ENCODE results near the gene MATN3. TPM values are rescaled to one million over a fixed set of nuclear protein-coding genes. Genes with fewer than 3 reads are reported as not detected.

The MATN3 gene
- polyA plus RNA-seq, 1 experiment = 0.92 TPM

- no peak for TF ChIP-seq CTCF (IDR thresholded peaks at IDR 0.05; ENCODE audit: insufficient read depth, low read depth, low read length)
- Histone ChIP-seq H3K4me3 (ENCODE audit: low read depth, low read length) (no peak overlapping the region), H3K27me3 (ENCODE audit: control insufficient read depth, insufficient read depth, low read length) (no peaks in the 10 kb centered on the region; the same call in none of the 2 replicates), H3K36me3 (ENCODE audit: control insufficient read depth, insufficient read depth, low read length) (no peaks in the 10 kb centered on the region)
- ChIA-PET POLR2A (no interaction called here), CTCF (interaction anchor here (3.8 kb wide), 1 partner anchor 9 kb away, joined by 25 read pairs; no protein-coding TSS in a partner anchor)
- no peak for DNase-seq (ENCODE audit: low read depth)
These were observed 7.3 kb downstream of the MATN3 start for GRCh38 chr2:20005067-20005627.

GRCh38 chr2:20001361-20001863, 11.1 kb downstream of the MATN3 start:
- POLR2A ChIA-PET = no interaction called here
- CTCF ChIA-PET = interaction anchor here (1.4 to 3.8 kb wide), 3 partner anchors 10 to 15 kb away, joined by 4 to 25 read pairs (median 13); partner anchors contain the start of gene MATN3
- no peaks in the 10 kb centered on the region; the same call in 1 of the 2 replicates for H3K27me3 ChIP-seq (ENCODE audit: control insufficient read depth, insufficient read depth, low read length)
- no peaks in the 10 kb centered on the region for H3K36me3 ChIP-seq (ENCODE audit: control insufficient read depth, insufficient read depth, low read length)
- no peak for DNase-seq (ENCODE audit: low read depth)
- no peak for TF ChIP-seq CTCF (IDR thresholded peaks at IDR 0.05; ENCODE audit: insufficient read depth, low read depth, low read length)
- no peak overlapping the region for H3K4me3 ChIP-seq (ENCODE audit: low read depth, low read length)

GRCh38 chr2:19993731-19994130, 18.7 kb downstream of the MATN3 start:
- Histone ChIP-seq H3K36me3 (ENCODE audit: control insufficient read depth, insufficient read depth, low read length) (no peaks in the 10 kb centered on the region), H3K27me3 (ENCODE audit: control insufficient read depth, insufficient read depth, low read length) (no peaks in the 10 kb centered on the region; the same call in none of the 2 replicates), H3K4me3 (ENCODE audit: low read depth, low read length) (no peak overlapping the region)
- no peak for TF ChIP-seq CTCF (IDR thresholded peaks at IDR 0.05; ENCODE audit: insufficient read depth, low read depth, low read length)
- no peak for DNase-seq (ENCODE audit: low read depth)
- POLR2A ChIA-PET = no interaction called here
- CTCF ChIA-PET = interaction anchor here (0.8 kb wide), 1 partner anchor 10 kb away, joined by 3 read pairs; no protein-coding TSS in a partner anchor

GRCh38 chr2:19991895-19992294, 20.6 kb downstream of the MATN3 start:
- TF ChIP-seq CTCF (IDR thresholded peaks at IDR 0.05; ENCODE audit: insufficient read depth, low read depth, low read length) = no peak
- Histone ChIP-seq H3K36me3 (ENCODE audit: control insufficient read depth, insufficient read depth, low read length) (no peaks in the 10 kb centered on the region), H3K27me3 (ENCODE audit: control insufficient read depth, insufficient read depth, low read length) (no peaks in the 10 kb centered on the region; the same call in none of the 2 replicates), H3K4me3 (ENCODE audit: low read depth, low read length) (no peak overlapping the region)
- DNase-seq (ENCODE audit: low read depth) = no peak
- POLR2A ChIA-PET = no interaction called here
- CTCF ChIA-PET = interaction anchor here (1.1 kb wide), 1 partner anchor 8 kb away, joined by 3 read pairs; no protein-coding TSS in a partner anchor

GRCh38 chr2:19990416-19990728, 22.1 kb downstream of the MATN3 start:
- ChIA-PET CTCF (no interaction called here), POLR2A (no interaction called here)
- no peak for DNase-seq (ENCODE audit: low read depth)
- H3K36me3 ChIP-seq (ENCODE audit: control insufficient read depth, insufficient read depth, low read length) = no peaks in the 10 kb centered on the region
- no peak for TF ChIP-seq CTCF (IDR thresholded peaks at IDR 0.05; ENCODE audit: insufficient read depth, low read depth, low read length)
- no peaks in the 10 kb centered on the region; the same call in none of the 2 replicates for H3K27me3 ChIP-seq (ENCODE audit: control insufficient read depth, insufficient read depth, low read length)
- peak overlapping the region; percentile 90 for H3K4me3 ChIP-seq (ENCODE audit: low read depth, low read length)

All from BJ (cell line).